Activated naive CD8-positive, alpha-beta T cell treated with anti-CD3 and anti-CD28 coated beads, Interleukin-2, amount 50 U/mL, for 16 hours (primary cell): Measurements from ENCODE around the gene HMGN3.

Experiments used
- DNase-seq: peaks from one replicate; pipeline ENCODE4 v3.0.0-alpha.2; 2020; ENCODE audit warnings: low read depth, low spot score

The HMGN3 gene

DNA sequence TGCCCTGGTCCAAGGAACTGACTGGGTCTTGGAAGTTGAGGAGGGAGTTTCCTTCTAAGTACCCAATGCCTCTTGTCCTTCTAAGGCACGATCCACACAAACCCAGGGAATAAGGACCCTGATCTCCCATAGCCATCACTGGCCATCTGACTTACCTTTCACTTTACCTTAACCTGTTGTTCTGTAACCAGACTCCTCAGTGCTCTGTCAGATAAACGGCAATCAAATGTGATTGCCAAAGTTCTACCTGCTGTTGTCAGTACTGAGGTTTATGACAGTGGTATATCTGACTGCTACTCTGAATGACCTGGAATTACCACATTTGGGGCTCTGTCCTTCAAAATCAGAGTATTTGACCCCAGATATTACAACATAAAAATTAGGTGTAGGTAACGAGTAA is 49.8 kb downstream of the HMGN3 start:
- DNase-seq, result no peak

DNA sequence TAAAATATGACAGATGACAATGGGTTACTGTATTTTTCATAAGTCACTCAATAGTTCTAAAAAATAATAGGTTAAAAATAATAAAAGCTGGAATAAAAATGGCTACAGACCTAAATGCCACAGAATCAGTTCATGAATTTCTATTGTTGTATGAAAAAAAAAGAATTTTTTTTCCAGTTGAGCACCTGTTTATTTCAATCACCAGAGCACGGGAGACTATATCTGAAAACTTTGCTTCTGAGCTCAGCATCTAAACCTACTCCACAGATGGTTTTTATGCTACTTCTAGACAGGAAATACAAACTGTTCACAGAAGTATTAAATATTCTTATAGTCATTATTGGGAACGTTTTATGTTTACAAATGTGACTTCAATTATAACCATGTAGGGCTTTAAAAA is 50.4 kb downstream of the HMGN3 start:
- no peak for DNase-seq

- no peak for DNase-seq
Measured at GRCh38 chr6:79180052-79180451, 54.4 kb downstream of the HMGN3 start.

- no peak for DNase-seq
Measured at GRCh38 chr6:79173378-79173777, 61.1 kb downstream of the HMGN3 start.

- DNase-seq, result no peak
Measured at GRCh38 chr6:79170959-79171358, 63.5 kb downstream of the HMGN3 start.

DNA sequence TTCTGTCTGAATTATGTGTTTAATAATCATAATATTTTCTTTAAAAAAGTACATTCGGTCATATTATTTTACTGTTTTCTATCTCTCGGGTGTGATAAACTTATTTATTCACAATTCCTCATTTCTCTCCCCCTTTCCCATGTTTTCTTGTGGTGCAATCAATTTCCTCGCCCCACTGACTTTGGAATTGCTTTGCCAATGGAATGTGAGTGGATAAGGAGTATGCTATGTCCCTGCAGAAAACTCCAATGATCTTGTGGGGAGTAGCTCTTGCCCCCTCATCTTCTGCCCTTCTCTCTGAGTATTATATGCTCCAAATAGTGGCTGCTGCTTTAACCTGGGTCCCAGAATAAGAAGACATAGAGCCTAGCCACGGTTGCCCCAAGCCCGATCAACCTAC is 64.1 kb downstream of the HMGN3 start:
- no peak for DNase-seq

DNA sequence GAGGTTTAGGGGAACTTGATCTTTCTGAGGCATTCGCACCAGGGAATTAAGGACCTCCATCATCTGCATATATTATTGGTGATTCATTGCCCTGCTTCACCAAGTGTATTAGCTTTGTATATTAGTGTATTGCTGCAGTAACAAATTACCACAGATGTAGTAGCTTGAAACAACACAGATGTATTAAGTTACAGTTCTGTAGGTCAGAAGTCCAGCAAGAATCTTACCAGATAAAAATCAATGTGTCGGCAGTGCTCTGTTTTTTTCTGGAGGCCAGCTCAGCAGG is 65.8 kb downstream of the HMGN3 start:
- DNase-seq, result no peak

DNA sequence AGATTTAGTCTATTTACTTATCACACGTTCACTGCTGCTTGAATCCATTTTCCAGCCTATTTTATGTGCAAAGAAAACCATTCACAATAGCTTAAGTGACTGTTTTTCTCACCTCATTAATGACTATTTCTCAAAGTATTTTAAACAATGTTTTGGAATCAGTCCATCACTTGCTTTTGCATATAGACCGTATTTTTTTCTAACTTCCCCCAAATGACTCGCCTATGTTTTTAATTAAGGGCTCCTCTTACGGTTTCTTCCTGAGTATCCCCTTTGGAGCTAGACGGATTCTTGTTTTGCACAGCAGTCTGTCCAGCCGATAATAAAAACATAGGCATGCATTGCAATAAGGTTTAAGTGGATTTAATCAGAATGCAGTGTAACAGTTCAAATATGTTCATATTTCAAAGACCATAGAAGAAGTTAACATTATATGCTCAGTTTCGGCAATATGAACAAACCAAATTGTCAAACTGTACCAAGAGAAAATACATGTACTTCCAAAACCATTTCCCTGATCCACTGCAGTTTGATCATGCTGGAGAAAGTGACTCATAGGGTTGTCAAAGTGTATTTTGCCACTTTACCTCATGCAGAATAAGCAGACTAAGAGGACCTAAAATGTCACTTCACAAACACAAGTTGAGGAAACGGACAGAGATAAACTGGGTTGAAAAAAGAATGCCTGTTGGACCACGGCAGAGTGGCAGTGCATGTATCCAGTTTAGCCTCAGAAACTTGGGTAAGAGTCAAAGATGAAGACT is 66.4 kb downstream of the HMGN3 start:
- no peak for DNase-seq

- no peak for DNase-seq
Measured at GRCh38 chr6:79159846-79160245, 74.6 kb downstream of the HMGN3 start.

DNA sequence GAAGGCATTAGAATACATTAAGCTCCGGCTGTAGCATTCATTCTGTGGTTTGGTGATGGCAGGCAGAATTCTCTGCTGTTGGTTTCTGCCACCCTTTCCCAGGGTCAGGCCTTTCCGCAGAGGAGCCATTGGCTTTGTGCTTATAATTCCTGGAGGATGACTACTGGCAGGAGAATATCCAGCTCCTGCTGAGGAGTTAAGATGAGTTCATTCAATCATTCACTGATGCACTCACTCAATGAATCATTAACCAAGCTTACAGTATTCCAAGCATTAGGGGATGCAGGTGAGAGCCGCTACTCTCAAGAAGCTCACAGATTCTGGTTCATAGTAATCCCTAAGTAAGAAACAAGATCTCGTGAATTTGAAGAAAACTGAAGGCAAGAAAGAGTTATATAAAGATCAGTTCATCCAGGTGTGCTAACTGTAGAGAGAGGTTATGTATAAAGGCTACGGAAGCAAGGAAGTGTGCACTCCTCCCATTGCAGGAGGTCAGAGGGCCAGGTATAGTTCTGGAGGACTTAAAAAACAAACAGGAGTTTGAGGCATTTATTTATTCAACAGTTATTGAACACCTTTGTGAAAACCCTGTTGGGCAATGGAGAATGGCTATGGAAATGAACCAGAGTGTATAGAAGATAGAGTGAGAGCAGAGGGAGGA is 75.5 kb downstream of the HMGN3 start:
- no peak for DNase-seq

DNA sequence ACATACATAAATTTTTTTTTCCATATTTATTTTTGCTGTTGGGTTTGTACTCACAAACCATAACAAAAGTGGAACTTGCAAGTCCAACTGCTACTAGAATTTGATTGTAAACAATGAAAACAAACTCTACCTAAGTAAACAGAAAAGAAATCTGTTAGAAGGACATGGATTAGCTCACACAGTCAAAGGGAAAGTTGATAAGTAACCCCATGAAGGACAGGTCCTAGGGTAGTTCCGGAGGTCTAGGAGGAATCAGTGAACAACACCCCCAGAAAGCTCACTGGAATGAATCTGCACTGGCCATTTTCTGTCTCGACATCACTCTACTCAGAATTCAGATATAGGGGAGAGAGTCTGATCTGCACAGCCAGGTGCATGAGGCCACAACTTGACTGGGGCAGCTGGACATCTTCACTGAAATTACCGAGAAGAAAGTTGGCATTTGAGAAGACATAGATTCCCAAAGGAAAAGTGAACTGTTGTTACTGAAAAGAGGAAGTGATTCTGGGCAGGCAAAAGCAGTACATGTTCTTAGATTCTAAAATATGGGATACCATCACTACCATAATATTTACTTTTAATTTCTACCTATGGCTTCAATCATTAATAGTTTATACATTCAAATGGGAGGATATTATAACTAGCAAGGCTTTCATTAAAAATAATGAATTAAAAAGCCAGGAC is 76.4 kb downstream of the HMGN3 start:
- DNase-seq, result no peak

GRCh38 chr6:79152269-79152737 is 82.2 kb downstream of the HMGN3 start:
- DNase-seq, result no peak
